Adrenal gland (tissue), 5 donors: Measurements from ENCODE around the gene ZNF516.

ENCODE experiments used
- CTCF ChIP-seq, 6 experiments: fragments of 450-650 bp in 4 of 6; fragments of 200-600 bp in 2 of 6; sonication (generic) in 1 of 6; IDR thresholded peaks; 1 replicate in 5 of 6; 2 replicates in 1 of 6; pipeline versions ENCODE4 v1.5.1 to v1.8.0; 2016 to 2021; ENCODE audit warnings: antibody characterized with exemption in 6 of 6, mild to moderate bottlenecking in 2 of 6, moderate library complexity in 1 of 6
- POLR2A ChIP-seq, 2 donors: fragments of 450-650 bp; IDR thresholded peaks; one replicate each; pipeline ENCODE4 v1.6.1; 2017; ENCODE audit warnings: antibody characterized with exemption in 2 of 2, mild to moderate bottlenecking in 2 of 2, moderate library complexity in 1 of 2
- donor health status: DM: no; HTN: no; CAD: no.

GRCh38 chr18:76388261-76388660 lies 106.8 kb downstream of the ZNF516 start:
- TF ChIP-seq CTCF (IDR thresholded peaks at IDR 0.05) (no peak), POLR2A (IDR thresholded peaks at IDR 0.05) (no peak)
